Kidney epithelial cell (primary cell): ENCODE measurements around the gene PPM1B. TPM values are rescaled to one million over a fixed set of nuclear protein-coding genes. Genes with fewer than 3 reads are reported as not detected.
"Not testable (repeated sequence)": the region's sequence is repeated elsewhere in the genome, so short reads cannot be mapped to it uniquely, and the experiment has no call there.

Source experiments
- DNase-seq: peaks from one replicate; pipeline ENCODE4 v3.0.0-alpha.2; 2010; ENCODE audit warnings: low read depth
- H3K27me3 ChIP-seq: 2 replicates; pipeline ENCODE4 v1.6.0; 2011; ENCODE audit warnings: low read length; ENCODE audit not compliant: control insufficient read depth, insufficient read depth
- H3K36me3 ChIP-seq: 2 replicates; pipeline ENCODE4 v1.5.1; 2011; ENCODE audit warnings: low read length; ENCODE audit not compliant: control insufficient read depth, insufficient read depth
- H3K4me3 ChIP-seq: 2 replicates; pipeline ENCODE4 v1.5.1; 2011; ENCODE audit warnings: low read depth, mild to moderate bottlenecking, control low read depth, low read length
- CTCF ChIP-seq: IDR thresholded peaks from 2 replicates; pipeline ENCODE4 v1.5.1; 2011; ENCODE audit warnings: mild to moderate bottlenecking, moderate library complexity, low read length, control low read depth, inconsistent platforms; ENCODE audit not compliant: insufficient read depth, poor library complexity, severe bottlenecking
- total RNA-seq: library from RNA; depleted of rRNA; stranded (reverse); fragments of >200 nt; gene quantifications from 2 replicates; pipeline ENCODE4 v1.2.3, GENCODE V29; 2015

The PPM1B gene
- total RNA-seq, 1 donor from 2014 or later: 22.7 TPM

DNA sequence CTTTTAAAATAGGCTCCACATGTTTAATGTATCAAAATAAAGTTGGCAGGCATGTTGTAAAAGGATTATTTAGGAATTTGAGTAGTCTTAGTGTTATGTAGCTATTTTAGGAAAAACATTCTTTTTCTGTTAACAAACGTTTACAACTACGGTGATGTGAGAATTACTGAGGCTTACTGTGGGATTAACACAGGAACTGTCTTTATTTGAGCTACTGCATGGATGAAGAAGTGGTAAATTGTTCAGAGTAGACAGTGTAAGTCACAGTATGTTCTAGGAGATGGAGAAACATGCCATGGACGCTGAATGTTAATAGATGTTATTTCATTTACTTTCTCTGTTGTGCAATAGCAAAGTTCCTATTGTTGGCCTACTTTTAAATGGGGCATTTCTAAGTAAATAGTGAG, 1.6 kb downstream of the PPM1B start:
- H3K27me3 ChIP-seq: no peaks in the 10 kb centered on the region
- DNase-seq: no peak
- no peak for TF ChIP-seq CTCF
- H3K4me3 ChIP-seq: peak overlapping the region; percentile 93
- no peaks in the 10 kb centered on the region for H3K36me3 ChIP-seq

DNA sequence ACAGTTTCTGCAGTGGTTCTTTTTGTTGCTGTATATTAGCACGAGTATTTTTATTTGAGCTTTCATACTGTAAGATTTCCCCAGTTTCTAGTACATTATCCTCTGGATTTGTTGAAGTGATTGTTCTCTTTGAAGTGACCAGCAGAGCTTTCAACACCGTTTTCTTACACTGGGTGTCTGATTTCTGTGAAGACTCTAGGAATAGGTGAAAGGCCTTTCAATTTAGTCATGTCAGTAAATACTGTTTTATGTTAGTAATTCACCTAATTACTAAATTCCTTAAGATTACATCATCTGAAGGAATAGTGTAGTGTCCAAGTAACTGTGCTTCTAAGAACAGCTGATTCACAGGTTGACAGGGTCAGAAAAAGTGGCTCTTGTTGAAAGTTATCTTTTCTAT, 2.3 kb downstream of the PPM1B start:
- Histone ChIP-seq H3K27me3 (no peaks in the 10 kb centered on the region), H3K4me3 (peak overlapping the region; percentile 93), H3K36me3 (no peaks in the 10 kb centered on the region)
- DNase-seq: peak; percentile 57
- TF ChIP-seq CTCF: no peak

GRCh38 chr2:44171442-44171841, 2.8 kb downstream of the PPM1B start:
- H3K36me3 ChIP-seq, DNase-seq, H3K27me3 ChIP-seq: not testable (repeated sequence)
- H3K4me3 ChIP-seq: peak overlapping the region; percentile 93

GRCh38 chr2:44172576-44172975, 3.9 kb downstream of the PPM1B start:
- no peak for TF ChIP-seq CTCF
- no peak for DNase-seq
- no peaks in the 10 kb centered on the region for H3K36me3 ChIP-seq

DNA sequence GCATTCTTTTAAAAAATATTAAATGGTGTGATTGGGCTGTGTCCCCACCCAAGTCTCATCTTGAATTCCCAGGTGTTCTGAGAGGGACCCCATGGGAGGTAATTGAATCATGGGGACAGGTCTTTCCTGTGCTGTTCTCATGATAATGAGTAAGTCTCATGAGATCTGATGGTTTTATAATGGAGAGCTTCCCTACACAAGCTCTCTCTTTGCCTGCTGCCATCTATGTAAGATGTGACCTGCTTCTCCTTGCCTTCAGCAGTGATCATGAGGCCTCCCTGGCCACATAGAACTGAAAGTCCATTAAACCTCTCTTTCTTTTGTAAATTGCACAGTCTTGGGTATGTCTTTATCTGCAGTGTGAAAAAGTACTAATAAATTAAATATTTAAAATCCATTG, 10.3 kb downstream of the PPM1B start:
- Histone ChIP-seq H3K4me3 (no peak overlapping the region), H3K27me3 (no peaks in the 10 kb centered on the region), H3K36me3 (peaks cover 2% of the 10 kb centered on the region)
- DNase-seq: no peak
- no peak for TF ChIP-seq CTCF

More at GRCh38 chr2:44172576-44172975, 3.9 kb downstream of the PPM1B start:
- Histone ChIP-seq H3K27me3 (no peaks in the 10 kb centered on the region), H3K4me3 (no peak overlapping the region)

- peaks cover 2% of the 10 kb centered on the region for H3K36me3 ChIP-seq
- no peak for DNase-seq
- no peak overlapping the region for H3K4me3 ChIP-seq
- TF ChIP-seq CTCF: no peak
- H3K27me3 ChIP-seq: no peaks in the 10 kb centered on the region
These were observed 13.0 kb downstream of the PPM1B start for GRCh38 chr2:44181648-44182047.

DNA sequence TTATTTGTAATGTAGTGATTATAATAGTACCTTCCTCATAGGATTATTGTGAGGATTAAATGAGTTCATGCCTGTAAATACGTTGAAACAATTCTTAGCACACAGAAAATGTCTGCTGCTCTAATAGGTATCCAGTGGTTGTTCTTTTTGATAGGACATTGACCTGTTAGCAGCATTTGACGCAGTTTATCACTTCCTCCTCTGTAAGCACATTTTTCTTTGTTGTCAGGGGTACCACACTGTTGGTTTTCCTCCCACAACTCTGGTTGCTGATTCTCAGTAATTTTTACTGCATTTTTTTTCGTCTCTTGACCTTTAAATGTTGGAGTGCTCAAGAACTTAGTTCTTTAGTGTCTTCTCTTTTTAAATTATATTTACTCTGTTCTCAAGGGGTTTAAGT, 15.4 kb downstream of the PPM1B start:
- Histone ChIP-seq H3K36me3 (peaks cover 2% of the 10 kb centered on the region), H3K27me3 (no peaks in the 10 kb centered on the region), H3K4me3 (no peak overlapping the region)
- TF ChIP-seq CTCF: no peak
- DNase-seq: no peak
